B cell (primary cell): ENCODE results near the gene PBLD. TPM values are rescaled to one million over a fixed set of nuclear protein-coding genes. Genes with fewer than 3 reads are reported as not detected.

Source experiments
- ATAC-seq: fragments of 200-7000 bp; cut with Tn5 transposase; one replicate; pipeline ENCODE4 v1.10.0; 2021; ENCODE audit warnings: low read depth, mild to moderate bottlenecking, moderate number of reproducible peaks, moderate library complexity
- CTCF ChIA-PET: fragments of 350-600 bp; sonication (Branson Sonifier 250); formaldehyde crosslinking; loops from one replicate; lab custom pipeline; 2021; ENCODE audit warnings: antibody characterized with exemption, inconsistent platforms; lab: Charles Lee
- POLR2A ChIA-PET: fragments of 350-600 bp; sonication (Branson Sonifier 250); formaldehyde crosslinking; loops from one replicate; lab custom pipeline; 2021; ENCODE audit warnings: antibody characterized with exemption; lab: Charles Lee
- DNase-seq: peaks from one replicate; pipeline ENCODE4 v3.0.0; 2013
- H2AFZ ChIP-seq: 2 replicates; pipeline ENCODE4 v1.6.1; 2012; ENCODE audit warnings: mild to moderate bottlenecking, low read depth, low read length; ENCODE audit not compliant: insufficient read depth, poor library complexity, severe bottlenecking
- H3K27ac ChIP-seq, 2 donors: 1 replicate in 1 of 2; 2 replicates in 1 of 2; pipeline ENCODE4 v1.5.1; 2012 to 2013; ENCODE audit warnings: low read length in 2 of 2, mild to moderate bottlenecking in 2 of 2, moderate library complexity in 1 of 2
- H3K27me3 ChIP-seq, 4 experiments: fragments of 200-600 bp in 1 of 4; sonication (generic) in 1 of 4; replicated peaks in 1 of 4; 1 replicate in 2 of 4; 2 replicates in 2 of 4; pipeline versions ENCODE4 v1.6.1 to v1.7.0; 2013 to 2016; ENCODE audit warnings: low read length in 3 of 4, mild to moderate bottlenecking in 2 of 4, mixed read lengths in 1 of 4, moderate library complexity in 1 of 4; ENCODE audit not compliant: insufficient read depth in 4 of 4, control insufficient read depth in 3 of 4; ENCODE audit errors: control extremely low read depth in 1 of 4
- H3K36me3 ChIP-seq, 2 experiments: replicated peaks in 1 of 2; 1 replicate in 1 of 2; 2 replicates in 1 of 2; pipeline versions ENCODE4 v1.6.1 to v1.7.1; 2013; ENCODE audit warnings: low read length in 1 of 2; ENCODE audit not compliant: insufficient read depth in 2 of 2, control insufficient read depth in 1 of 2; ENCODE audit errors: control extremely low read depth in 1 of 2, extremely low read depth in 1 of 2
- H3K4me1 ChIP-seq, 2 donors: fragments of 200-600 bp in 1 of 2; sonication (generic) in 1 of 2; 1 replicate in 1 of 2; 2 replicates in 1 of 2; pipeline versions ENCODE4 v1.5.1 to v1.6.1; 2013 to 2017; ENCODE audit warnings: low read length in 2 of 2; ENCODE audit not compliant: control insufficient read depth in 2 of 2, insufficient read depth in 2 of 2
- H3K4me2 ChIP-seq: replicated peaks from 2 replicates; pipeline ENCODE3; 2012; ENCODE audit warnings: mild to moderate bottlenecking, low read depth, low read length; ENCODE audit not compliant: poor library complexity, severe bottlenecking
- H3K4me3 ChIP-seq, 5 experiments: fragments of 200-600 bp in 1 of 5; sonication (generic) in 1 of 5; 1 replicate in 3 of 5; 2 replicates in 2 of 5; pipeline versions ENCODE4 v1.5.1 to v1.7.0; 2011 to 2016; ENCODE audit warnings: low read length in 4 of 5, mild to moderate bottlenecking in 4 of 5, low read depth in 2 of 5, control low read depth in 1 of 5, moderate library complexity in 1 of 5; ENCODE audit not compliant: insufficient read depth in 1 of 5; ENCODE audit errors: control extremely low read depth in 1 of 5, extremely low read depth in 1 of 5
- H3K79me2 ChIP-seq: fragments of 200-600 bp; sonication (generic); one replicate; pipeline ENCODE4 v1.6.0; 2016; ENCODE audit warnings: low read length; ENCODE audit not compliant: control insufficient read depth, insufficient read depth
- H3K9ac ChIP-seq: fragments of 200-600 bp; sonication (generic); 2 replicates; pipeline ENCODE4 v1.6.1; 2017; ENCODE audit warnings: mild to moderate bottlenecking, low read length, moderate library complexity
- H3K9me3 ChIP-seq, 3 donors: one replicate each; pipeline versions ENCODE4 v1.6.1 to v1.7.1; 2013; ENCODE audit warnings: low read length in 2 of 3; ENCODE audit not compliant: control insufficient read depth in 2 of 3, insufficient read depth in 1 of 3; ENCODE audit errors: control extremely low read depth in 1 of 3
- H4K20me1 ChIP-seq: 2 replicates; pipeline ENCODE4 v1.6.0; 2012; ENCODE audit warnings: mild to moderate bottlenecking, low read length; ENCODE audit not compliant: insufficient read depth, control insufficient read depth, poor library complexity, severe bottlenecking
- H3K27ac Mint-ChIP-seq: one replicate; pipeline ENCODE4 v1.8.0; 2021; ENCODE audit warnings: mixed read lengths
- H3K27me3 Mint-ChIP-seq: one replicate; pipeline ENCODE4 v1.8.0; 2021; ENCODE audit warnings: mixed read lengths
- H3K4me1 Mint-ChIP-seq: one replicate; pipeline ENCODE4 v1.8.0; 2021; ENCODE audit warnings: mixed read lengths
- H3K4me3 Mint-ChIP-seq: one replicate; pipeline ENCODE4 v1.8.0; 2021; ENCODE audit warnings: mixed read lengths
- H3K9me3 Mint-ChIP-seq: one replicate; pipeline ENCODE4 v1.8.0; 2022; ENCODE audit warnings: mixed read lengths; ENCODE audit not compliant: insufficient read depth
- CTCF ChIP-seq: fragments of 200-600 bp; IDR thresholded peaks from one replicate; pipeline ENCODE4 v1.8.0; 2022; ENCODE audit warnings: antibody characterized with exemption, mild to moderate bottlenecking
- EZH2 ChIP-seq: IDR thresholded peaks from 2 replicates; pipeline ENCODE4 v1.6.1; 2012; ENCODE audit warnings: borderline replicate concordance, low read depth, mild to moderate bottlenecking, moderate library complexity, low read length; ENCODE audit not compliant: insufficient read depth, poor library complexity, severe bottlenecking
- WGBS: methylation state at CpG from one replicate; pipeline ENCODE4 v1.1.5; 2013; ENCODE audit warnings: missing lambda C conversion rate; ENCODE audit not compliant: insufficient coverage; 5-methylcytosine and 5-hydroxymethylcytosine counted together
- intact Hi-C: fragments of 100-400 bp; cut with micrococcal nuclease; formaldehyde crosslinking; loops from one replicate; pipeline ENCODE4 v1.10.0; 2022
- polyA plus RNA-seq: library from polyadenylated mRNA; depleted of rRNA; stranded (reverse); fragments of >200 nt; gene quantifications from 2 replicates; pipeline ENCODE4 v1.2.3, GENCODE V29; 2012
- total RNA-seq, 2 donors: library from RNA; stranded (reverse); fragments of 120-200 nt in 1 of 2; gene quantifications; 1 replicate in 1 of 2; 2 replicates in 1 of 2; pipeline versions ENCODE4 v1.2.3 to v1.2.4, GENCODE V29; 2013 to 2022

Gene PBLD
- total and polyA plus RNA-seq, 2 donors (not counting 1 experiment from before 2014, with no cell fraction given), result 0.40 to 4.7 TPM

- intact Hi-C loops, result no loop called here
Observed at GRCh38 chr10:68367121-68367520, 34.4 kb upstream of the PBLD start.

GRCh38 chr10:68366600-68366999 is 33.9 kb upstream of the PBLD start:
- ChIA-PET CTCF (no interaction called here), POLR2A (no interaction called here)
- Mint-ChIP-seq H3K9me3 (peaks cover 4% of the 10 kb centered on the region), H3K27me3 (no peaks in the 10 kb centered on the region), H3K4me3 (no peak overlapping the region), H3K27ac (no peak overlapping the region), H3K4me1 (peaks cover 3% of the 10 kb centered on the region)
- TF ChIP-seq CTCF (no peak), EZH2 (no peak)
- Histone ChIP-seq H3K27ac (no peak overlapping the region), H3K79me2 (no peaks in the 10 kb centered on the region), H3K4me3 (no peak overlapping the region), H3K27me3 (no peaks in the 10 kb centered on the region), H3K4me2 (no peak overlapping the region), H2AFZ (no peak overlapping the region), H3K9ac (no peak overlapping the region), H4K20me1 (no peaks in the 10 kb centered on the region), H3K36me3 (peaks cover 3 to 12% of the 10 kb centered on the region in 2 experiments), H3K4me1 (peaks cover 5% of the 10 kb centered on the region in 2 donors), H3K9me3 (peaks cover 2 to 10% (median 5%) of the 10 kb centered on the region in 3 donors)
- intact Hi-C loops, result no loop called here
- 93% methylated on average over 3 of the region's 5 CpGs for WGBS
- ATAC-seq, result no peak
- DNase-seq, result no peak

More at GRCh38 chr10:68367121-68367520, 34.4 kb upstream of the PBLD start:
- no peak overlapping the region for H3K4me2 ChIP-seq
- H3K4me1 ChIP-seq, result peaks cover 5% of the 10 kb centered on the region in 2 donors
- no peak overlapping the region for H2AFZ ChIP-seq
- H3K27me3 Mint-ChIP-seq, result no peaks in the 10 kb centered on the region
- no peak overlapping the region for H3K4me3 ChIP-seq
- H3K79me2 ChIP-seq, result no peaks in the 10 kb centered on the region
- no peaks in the 10 kb centered on the region for H3K27me3 ChIP-seq
- H3K36me3 ChIP-seq, result peaks cover 8 to 18% of the 10 kb centered on the region in 2 experiments
- TF ChIP-seq CTCF (no peak), EZH2 (no peak)
- DNase-seq (no peak), ATAC-seq (no peak)
- ChIA-PET POLR2A (no interaction called here), CTCF (no interaction called here)
- H3K27ac Mint-ChIP-seq, result no peak overlapping the region
- H3K9me3 ChIP-seq, result peaks cover 5 to 13% (median 10%) of the 10 kb centered on the region in 3 donors
- peaks cover 5% of the 10 kb centered on the region for H3K9me3 Mint-ChIP-seq
- no peak overlapping the region for H3K4me3 Mint-ChIP-seq
- H3K4me1 Mint-ChIP-seq, result peaks cover 3% of the 10 kb centered on the region
- no peak overlapping the region for H3K9ac ChIP-seq
- no peaks in the 10 kb centered on the region for H4K20me1 ChIP-seq
- no CpG with 5 or more reads among the region's 2 CpGs for WGBS
- no peak overlapping the region for H3K27ac ChIP-seq
